Activated CD4-positive, alpha-beta T cell treated with anti-CD3 and anti-CD28 coated beads, Interleukin-2, amount 50 U/mL, for 24 hours (primary cell): Measurements from ENCODE around the gene EZH2.

ENCODE experiments used
- DNase-seq, 2 donors: peaks; one replicate each; pipeline ENCODE4 v3.0.0-alpha.2; 2020; ENCODE audit warnings: low read depth in 1 of 2, low spot score in 1 of 2

The EZH2 gene

DNA sequence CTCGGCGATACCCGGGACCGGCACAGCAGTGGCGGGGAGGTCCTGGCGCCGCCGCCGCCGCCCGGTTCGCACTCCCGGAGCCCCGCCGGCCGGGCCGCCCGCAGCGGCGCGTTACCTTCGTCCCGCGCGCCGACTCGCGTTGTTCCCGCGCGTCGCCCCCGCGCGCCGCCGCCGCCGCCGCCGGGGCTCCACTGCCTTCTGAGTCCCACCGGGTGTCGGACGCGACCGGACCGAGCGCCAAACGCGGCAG lies at the start of gene EZH2:
Gene EZH2, minus strand, starts transcription at position 243 of the 250 bp plus-strand sequence. CDS start 36,993 bp downstream, outside the sequence.
- no peak for DNase-seq

DNA sequence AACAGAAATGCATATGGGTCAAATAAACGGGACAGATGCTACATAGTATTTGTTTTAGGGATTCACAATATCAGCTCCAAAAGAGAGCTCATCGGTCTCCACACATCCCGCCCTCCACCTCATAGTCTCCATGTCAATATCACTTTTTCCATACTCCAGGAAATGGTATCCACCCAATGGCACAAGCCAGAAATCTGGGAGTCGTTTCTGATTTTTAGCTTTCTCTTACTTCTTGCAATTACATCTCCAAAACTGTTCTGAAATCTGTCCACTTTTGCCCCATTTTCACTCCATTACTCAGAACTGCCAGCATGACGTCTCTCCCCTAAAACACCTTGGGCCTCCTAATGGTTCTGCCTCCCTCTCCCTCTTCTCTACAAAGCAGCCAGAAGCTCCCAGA lies 47.4 kb upstream of the EZH2 start:
- DNase-seq: no peak

DNA sequence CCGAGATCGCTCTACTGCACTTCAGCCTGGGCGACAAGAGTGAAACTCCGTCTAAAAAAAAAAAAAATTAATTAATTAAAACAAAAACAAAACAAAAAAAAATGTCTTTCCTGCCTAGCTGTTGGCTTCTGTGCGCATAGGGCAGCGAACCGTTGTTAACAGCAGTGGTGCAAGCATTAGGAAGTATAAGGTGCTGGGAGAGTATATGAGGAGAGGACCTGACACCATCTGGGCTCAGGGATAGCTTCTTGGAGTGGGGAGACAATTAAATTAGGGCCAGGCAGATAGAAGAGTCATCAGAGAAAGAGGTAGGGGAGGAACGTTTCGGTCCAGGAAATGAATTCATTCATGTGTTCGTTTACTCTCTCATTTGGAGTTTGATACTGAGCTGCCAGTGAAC lies 46.2 kb upstream of the EZH2 start:
- DNase-seq: no peak

DNA sequence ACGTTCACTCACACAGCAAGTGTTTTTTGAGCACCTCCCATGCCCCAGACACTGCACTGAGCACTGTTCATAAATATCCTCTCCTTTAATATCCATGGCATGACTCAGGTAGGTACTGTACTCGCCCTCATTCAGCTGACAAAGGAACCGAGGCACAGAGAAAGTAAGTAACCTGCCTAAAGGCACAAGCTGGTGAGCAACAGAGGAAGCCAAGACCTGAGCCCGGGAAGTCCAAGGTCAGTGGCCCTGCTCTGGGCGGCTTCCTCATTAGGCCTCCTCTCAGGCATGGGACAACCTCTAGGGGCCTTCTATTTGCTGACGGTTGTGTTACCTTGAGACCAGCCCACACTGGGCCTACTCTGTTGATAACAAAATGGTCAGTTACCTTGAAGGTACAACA lies 45.1 kb upstream of the EZH2 start:
- no peak for DNase-seq

DNA sequence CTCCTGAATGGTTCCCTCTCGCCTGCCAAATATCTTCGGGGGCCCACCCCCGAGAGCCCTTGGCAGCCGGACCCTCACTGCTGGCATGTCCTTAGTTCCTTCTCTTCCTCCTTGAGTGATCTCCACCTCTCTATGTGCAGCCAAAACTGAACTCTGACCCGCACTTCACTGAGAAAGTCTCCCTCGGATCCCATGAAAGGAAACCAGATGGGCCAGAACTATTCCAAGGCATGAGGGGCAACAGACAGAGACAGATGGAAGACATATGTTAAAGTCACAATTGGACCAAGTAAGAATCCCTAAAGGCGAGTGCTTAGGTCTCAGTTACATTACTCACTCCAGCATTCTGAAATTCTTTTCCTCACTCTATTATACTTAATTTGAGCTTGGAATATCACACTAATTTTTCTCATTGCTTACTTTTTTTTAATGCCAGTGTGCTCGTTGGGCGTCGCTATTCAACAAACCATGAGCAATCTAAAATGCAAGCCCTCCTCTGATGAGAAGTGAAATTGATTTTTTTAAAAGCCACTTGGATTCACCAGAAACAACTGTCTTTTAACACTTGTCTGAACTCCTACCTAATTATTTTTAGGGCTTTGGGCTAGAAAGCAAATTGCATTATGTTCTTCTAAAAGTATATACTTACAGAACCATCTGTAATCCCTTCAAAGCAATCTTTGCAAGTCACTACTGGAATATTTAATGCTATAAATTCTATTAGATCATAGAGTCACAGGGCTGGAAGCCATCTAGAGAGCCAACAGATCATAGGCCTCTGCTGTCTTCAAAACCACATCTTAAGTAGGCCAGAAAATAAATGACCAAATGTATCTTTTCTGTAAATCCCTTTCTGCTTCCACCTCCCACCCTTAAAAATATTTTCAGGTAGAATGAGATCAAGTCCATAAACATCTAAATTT lies 43.3 kb upstream of the EZH2 start:
- no peak for DNase-seq

DNA sequence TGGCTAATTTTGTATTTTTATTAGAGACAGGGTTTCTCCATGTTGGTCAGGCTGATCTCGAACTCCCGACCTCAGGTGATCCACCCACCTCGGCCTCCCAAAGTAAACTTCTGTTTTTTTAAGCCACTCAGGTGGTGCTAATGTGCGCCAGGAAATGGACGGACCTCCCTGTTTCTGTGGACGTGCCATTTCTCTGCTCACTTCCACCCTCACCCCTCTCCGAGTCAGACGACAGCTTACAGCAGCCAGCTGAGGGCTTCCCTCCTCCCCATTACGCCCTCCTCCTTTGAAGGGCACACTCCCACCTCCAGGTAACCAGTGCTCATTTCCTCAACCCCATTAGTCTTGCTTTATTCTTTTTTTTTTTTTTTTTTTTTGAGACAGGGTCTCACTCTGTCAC lies 41.7 kb upstream of the EZH2 start:
- DNase-seq: no peak

DNA sequence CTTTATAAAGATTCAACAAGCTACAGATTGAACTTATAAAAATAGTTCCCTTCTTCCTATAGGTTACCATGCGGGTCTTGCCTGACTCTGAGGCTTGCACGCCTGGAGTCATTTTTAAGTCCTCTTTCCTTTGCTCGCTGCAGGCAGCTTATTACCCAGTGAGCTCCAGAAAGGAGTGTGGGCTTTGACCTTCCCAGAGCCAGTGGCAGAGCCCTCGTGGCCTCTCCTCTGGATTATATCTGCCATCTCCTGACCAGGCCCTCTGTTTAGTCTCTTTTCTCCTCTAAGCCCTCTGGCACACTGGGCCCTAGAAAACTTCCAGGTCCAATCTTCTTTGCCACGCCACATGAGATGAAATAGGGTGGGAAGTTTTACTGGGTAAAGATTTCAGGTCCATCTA lies 39.9 kb upstream of the EZH2 start:
- no peak for DNase-seq

DNA sequence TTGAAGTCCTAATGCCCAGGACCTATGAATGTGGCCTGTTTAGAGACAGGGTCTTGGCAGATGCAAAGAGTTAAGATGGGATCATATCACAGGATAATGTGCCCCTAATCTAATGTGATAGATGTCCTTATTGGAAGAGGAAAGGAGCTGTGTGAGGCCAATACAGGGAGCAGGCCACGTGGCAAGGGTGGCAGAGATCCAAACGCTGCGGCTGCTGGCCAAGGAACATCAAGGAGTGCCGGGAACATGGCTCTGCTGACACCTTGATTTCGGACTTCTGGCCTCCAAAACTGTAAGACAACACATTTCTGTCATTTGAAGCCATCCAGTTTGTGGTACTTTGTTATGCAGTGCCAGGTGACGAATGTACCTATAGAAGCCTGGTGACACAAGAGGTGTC lies 37.7 kb upstream of the EZH2 start:
- no peak for DNase-seq

DNA sequence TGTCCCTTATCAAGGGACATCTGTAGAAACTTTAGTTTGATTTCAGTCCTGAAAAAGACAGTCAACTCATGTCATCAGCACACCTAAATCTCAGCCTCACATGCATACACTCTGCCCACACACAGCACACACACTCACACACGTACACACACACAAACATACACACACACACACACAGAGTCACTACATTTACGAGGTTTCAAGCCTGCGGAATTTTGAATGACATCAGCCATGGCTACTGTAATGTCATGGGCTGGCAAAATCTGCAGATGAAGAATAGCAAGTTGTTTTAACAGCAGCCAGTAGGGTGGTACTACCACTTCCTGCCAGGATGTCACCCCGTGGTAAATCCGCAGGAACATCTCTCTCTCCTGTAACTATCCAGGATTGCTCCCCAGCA lies 37.1 kb upstream of the EZH2 start:
- no peak for DNase-seq

DNA sequence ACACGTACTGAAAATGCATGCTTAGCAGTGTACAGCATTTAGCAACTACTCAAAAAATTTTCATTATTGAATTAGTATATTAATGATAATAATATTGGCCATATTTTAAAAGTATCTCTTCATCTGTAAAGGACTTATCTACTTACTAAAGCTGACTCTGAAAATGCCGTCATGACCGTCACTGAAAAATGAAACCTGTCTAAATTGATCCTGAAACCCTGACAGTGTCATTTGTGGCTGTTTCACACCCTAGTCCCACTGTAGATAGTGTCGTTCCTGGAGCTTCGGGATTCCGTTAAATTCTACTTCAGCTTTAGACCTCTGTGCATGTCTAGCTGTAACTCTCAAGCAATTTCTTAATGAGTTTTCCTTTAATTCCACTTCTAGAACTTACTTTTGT lies 35.8 kb upstream of the EZH2 start:
- no peak for DNase-seq

DNA sequence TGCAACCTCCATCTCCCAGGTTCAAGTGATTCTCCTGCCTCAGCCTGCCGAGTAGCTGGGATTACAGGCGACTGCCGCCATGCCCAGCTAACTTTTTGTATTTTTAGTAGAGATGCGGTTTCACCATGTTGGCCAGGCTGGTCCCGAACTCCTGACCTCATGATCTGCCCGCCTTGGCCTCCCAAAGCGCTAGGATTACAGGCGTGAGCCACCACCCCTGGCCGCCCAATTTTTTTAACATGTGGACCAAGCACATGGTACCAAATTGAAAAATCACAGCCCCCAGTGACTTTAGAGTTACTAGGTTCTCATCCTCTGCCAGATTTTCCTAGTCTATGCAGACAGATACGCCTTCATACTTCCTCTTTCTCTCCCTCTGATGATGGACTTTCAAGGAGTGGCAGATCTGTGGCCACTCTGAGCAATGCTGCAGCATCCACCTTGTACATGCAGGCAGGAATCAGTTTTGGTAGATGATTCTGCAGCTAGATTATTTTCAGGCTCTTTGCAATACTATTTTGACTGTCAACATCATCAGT lies 34.0 kb upstream of the EZH2 start:
- no peak for DNase-seq

DNA sequence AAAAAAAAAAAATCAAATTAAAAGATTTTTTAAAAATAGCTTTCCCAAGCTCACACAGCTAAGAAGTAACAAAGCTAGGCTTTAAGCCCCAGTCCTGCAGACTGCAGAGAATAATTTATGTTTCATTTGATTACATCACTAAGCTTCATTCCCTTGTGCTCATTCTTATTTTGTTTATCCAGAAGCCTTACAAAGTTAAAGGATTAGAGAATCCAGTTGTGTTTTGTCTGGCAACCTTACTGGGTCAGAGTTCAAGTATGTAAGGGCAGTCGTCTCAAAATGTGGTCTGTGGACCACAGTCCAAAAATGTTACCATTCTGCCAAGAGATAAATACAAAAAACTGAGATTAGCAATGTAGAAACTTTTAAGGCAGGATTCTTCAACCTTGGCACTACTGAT lies 32.1 kb upstream of the EZH2 start:
- DNase-seq: no peak

DNA sequence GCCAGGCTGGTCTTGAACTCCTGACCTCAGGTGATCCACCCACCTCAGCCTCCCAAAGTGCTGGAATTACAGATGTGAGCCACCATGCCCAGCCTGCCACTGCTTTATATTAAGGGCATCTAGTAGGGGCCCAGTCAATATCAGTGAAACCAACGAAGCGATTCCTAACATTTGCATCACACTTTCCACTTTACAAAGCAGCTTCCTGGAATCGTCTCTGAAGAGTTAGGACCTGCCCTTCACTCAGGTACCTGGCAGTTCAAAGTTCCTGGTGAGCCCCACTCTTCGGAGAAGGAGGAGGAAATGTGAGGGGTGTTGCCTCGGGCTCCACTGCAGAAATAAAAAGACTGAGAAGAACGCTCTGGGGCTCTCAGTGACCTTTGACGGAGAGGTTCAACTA lies 31.1 kb upstream of the EZH2 start:
- DNase-seq: no peak

DNA sequence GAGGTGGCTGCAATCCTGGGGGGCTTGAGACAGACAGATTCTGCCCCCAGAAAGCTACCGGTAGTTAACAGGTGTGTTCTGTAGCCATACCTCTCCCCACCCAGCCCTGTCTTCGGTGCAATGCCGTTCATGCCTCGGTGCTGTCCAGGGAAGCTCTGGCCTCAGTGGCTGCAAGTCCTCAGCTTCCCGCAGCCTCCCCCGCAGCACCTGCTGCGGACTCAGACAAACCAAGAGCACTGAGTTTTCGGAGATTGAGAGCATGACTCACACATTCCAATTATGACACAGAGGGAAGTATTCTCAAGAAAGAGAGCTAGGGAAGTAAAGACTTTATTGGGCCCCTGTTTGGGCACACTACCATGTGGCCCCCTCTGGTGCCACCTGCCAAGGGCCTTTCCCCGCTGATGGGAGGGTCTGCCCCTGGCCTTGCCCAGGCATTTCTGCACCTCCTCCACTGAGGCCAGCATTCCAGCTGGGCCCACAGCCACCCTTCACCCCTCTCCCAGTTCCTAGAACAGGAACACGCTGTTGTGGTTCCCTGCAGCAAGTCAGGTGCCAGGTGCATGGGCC lies 30.2 kb upstream of the EZH2 start:
- DNase-seq: peak; percentile 37 to 69

DNA sequence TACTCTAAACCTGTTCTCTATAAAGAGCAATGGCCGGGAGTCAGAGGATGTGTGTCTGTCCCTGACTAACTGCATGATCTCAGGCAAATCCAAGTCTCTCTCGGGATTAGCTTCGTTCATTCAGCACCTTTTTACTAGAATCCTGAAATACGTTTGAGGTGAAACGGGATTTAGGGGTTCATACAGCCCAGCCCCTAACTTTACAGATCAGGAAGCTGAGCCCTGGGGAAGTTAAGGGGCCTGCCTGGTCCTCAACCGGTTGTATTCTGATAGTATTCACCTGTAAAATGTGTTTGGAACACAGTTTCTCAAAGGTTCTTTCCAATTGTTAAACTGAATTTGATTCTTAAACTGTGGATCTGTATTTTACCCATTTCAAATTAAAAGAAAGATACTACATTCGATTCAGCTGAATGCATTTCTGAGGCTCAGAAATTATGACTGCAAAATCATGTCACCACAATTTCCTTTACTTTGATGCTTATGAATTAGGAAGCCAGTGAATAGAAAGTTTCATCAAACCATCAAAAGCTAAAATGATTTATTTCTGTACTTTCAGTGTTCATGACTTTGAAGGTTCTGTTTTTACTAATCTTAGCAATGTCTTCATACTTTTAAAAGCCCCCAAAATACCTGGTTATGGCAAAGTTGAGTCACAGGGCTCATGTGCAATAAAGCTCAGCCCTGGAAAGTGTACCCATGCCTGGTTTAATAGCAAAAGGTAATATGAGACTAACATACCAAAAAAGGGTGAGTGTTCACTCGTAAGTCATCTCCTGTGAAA lies 28.9 kb upstream of the EZH2 start:
- DNase-seq: peak in 1 of 2 donors; percentile 80

DNA sequence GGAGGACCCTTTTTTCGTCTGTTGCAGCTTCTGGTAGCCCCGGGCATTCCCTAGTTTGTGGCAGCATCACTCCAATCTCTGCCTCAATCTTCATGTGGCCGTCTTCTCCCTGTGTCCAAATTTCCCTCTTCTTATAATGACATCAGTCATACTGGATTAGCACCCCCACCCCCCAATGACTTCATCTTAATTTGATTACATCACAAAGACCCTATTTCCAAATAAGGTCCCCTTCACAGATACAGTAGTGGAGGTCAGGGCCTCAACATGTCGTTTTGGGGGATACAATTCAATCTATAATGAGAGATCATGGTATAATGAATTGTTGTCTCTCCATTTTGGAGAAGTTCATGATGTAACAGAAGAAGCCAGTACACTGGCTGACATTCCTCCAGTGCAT lies 28.1 kb upstream of the EZH2 start:
- DNase-seq: no peak

DNA sequence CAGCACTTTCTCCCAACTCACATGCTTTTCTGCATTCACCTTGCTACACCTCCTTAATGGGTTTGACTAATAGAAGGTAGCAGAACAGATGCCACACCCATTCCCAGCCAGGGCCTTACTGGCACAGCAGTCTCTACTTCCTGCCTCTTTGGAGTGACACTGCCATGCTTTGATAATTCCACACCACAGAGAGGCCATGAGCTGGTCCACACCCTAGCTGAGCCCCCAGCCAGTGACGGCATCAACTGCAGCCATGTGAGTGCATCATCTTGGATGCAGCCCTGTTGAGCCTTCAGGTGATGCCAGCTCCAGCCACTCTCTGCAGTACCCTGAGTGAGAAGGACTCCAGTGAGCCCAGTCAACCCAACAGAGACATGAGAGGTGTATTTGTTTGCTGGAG lies 27.5 kb upstream of the EZH2 start:
- DNase-seq: no peak

DNA sequence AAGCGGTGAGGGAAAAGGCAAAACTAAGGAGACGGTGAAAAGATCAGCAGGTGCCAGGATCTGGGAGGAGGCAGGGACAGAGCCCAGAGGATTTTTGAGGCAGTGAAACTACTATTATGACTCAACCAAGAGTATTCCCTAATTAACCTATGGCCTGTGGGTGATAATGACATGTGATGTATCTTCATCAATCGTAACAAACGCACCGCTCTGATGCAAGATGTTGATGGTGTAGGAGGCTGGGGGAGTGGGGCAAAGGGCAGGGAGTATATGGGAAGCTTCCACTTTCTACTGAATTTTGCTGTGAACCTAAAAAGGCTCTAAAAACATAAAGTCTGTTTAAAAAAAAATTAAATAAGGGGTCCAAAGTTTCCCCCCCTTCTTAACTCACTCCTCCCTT lies 25.5 kb upstream of the EZH2 start:
- DNase-seq: no peak

DNA sequence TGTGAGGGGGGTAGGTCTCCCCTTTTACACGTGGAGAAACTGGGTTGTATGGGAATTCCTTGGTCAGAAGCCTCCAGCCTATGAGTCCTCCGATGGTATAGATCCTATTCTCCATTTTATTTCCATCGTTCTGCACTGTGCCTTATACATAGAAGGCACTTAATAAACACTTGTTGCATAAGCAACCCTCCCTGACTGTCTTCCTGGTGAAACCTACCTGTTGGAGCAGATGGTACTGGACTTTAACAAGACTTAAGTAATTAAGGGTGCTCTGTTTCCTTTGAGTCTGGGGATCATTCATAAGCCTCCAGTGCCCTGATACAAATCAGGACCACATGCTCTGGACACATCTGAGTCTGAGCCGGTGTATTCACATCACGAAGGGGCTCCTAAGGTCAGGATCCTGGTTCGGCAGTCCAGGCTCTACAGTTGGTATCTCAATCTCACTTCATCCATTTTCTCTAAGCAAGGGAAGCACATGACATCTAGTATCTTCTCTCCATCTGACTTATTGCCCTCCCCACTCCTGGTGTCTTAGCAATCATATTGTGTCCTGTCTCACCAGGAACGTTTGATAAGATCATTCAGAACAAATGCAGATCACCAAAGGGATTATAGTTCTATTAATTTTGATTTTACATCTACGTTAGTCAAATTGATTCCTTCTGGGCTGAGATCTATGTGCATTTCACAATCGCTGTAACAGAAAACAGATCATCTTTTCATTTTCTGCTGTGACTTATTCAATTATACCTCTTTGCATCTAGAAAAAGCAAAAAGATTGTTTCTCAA lies 22.8 kb upstream of the EZH2 start:
- DNase-seq: no peak

DNA sequence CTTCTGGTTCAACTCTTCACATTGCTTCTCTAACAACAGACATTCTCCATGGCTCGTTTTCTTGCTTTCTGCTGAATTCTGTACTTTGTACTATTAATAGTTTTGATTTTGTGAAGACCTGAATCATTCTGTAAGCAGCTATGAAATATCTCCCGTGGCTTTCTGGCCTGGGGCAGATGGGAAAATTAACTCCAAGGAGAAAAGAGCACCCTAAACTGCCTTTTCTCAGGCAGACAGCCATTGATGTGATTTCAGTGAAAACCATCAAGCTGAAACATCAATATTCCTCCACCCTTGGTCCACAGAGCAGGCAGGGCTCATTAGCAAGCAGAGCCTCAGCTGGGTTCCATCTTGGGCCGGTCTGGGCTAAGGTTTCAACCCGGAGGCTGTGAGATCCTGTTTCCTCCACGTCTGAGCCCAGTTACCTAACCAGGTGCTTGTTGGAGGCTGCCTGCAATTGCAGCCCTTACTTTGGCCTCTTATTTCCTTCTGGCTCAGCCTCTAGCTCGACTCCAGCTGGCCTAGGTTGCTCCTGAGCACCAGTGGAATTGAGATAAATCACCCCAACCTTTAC lies 21.1 kb upstream of the EZH2 start:
- DNase-seq: no peak

DNA sequence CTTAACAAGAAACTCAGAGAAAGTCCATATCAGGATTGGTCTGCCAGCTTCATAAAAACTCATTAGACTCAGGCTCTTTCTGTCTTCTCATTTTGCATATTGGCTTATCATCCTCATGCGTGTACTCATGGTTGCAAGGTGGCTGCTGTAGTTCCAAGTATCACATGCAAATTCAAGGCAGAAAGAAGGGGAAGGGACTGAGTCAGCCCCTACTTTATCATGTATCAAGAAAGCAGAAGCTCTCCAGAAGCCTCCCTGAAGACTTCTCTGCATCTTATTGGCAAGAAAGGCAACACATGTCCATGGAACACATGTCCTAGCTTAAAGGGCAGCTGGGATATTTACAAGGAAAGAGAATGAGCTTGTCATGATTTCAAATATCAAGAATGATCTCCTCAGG lies 19.4 kb upstream of the EZH2 start:
- DNase-seq: no peak
